RCC 7860 (cell line): ENCODE results near the gene VPS26A.
"Not testable (repeated sequence)": the region's sequence is repeated elsewhere in the genome, so short reads cannot be mapped to it uniquely, and the experiment has no call there.

Experiments used
- DNase-seq: peaks from one replicate; pipeline ENCODE4 v3.0.0-alpha.2; 2015; ENCODE audit warnings: low spot score
- FAIRE-seq: peaks from 2 replicates; lab custom pipeline; 2012; peaks lifted over from hg19 to GRCh38; lab: Jason Lieb, UNC

Gene VPS26A

GRCh38 chr10:69172241-69172982 lies 48.4 kb downstream of the VPS26A start:
- no peak for DNase-seq
- FAIRE-seq, result no peak

GRCh38 chr10:69175326-69175725 lies 51.3 kb downstream of the VPS26A start:
- not testable (repeated sequence) for DNase-seq, FAIRE-seq

- DNase-seq (no peak), FAIRE-seq (no peak)
Observed at GRCh38 chr10:69176823-69177222, 52.8 kb downstream of the VPS26A start.

- DNase-seq (no peak), FAIRE-seq (no peak)
Observed at GRCh38 chr10:69179089-69179742, 55.2 kb downstream of the VPS26A start.

GRCh38 chr10:69179743-69180524 lies 56.0 kb downstream of the VPS26A start, which contains the start of gene SUPV3L1:
SUPV3L1 (plus strand) TSS chr10:69180234; CDS start chr10:69180292, 58 bp downstream.
- FAIRE-seq, result peak; percentile 71
- peak; percentile 95 for DNase-seq

GRCh38 chr10:69180525-69181204 lies 56.7 kb downstream of the VPS26A start:
- FAIRE-seq, result no peak
- DNase-seq, result peak; percentile 34

- FAIRE-seq (no peak), DNase-seq (no peak)
Observed at GRCh38 chr10:69181433-69181832, 57.5 kb downstream of the VPS26A start.

- DNase-seq (no peak), FAIRE-seq (no peak)
Observed at GRCh38 chr10:69182005-69182404, 58.0 kb downstream of the VPS26A start.

GRCh38 chr10:69186524-69186923 lies 62.5 kb downstream of the VPS26A start:
- FAIRE-seq, result no peak

GRCh38 chr10:69201045-69201444 lies 77.1 kb downstream of the VPS26A start:
- DNase-seq (peak; percentile 38), FAIRE-seq (no peak)

More at GRCh38 chr10:69186524-69186923, 62.5 kb downstream of the VPS26A start:
- no peak for DNase-seq

- DNase-seq, result no peak
- no peak for FAIRE-seq
Observed at GRCh38 chr10:69202332-69202731, 78.4 kb downstream of the VPS26A start.

- DNase-seq, result no peak
- FAIRE-seq, result no peak
Observed at GRCh38 chr10:69208761-69209160, 84.8 kb downstream of the VPS26A start.

- no peak for FAIRE-seq
- no peak for DNase-seq
Observed at GRCh38 chr10:69209787-69210484, 86.0 kb downstream of the VPS26A start.

- no peak for DNase-seq
- FAIRE-seq, result no peak
Observed at GRCh38 chr10:69211104-69211503, 87.1 kb downstream of the VPS26A start.

GRCh38 chr10:69211524-69211923 lies 87.5 kb downstream of the VPS26A start:
- FAIRE-seq (no peak), DNase-seq (no peak)

GRCh38 chr10:69213591-69214311 lies 89.8 kb downstream of the VPS26A start:
- DNase-seq, result no peak
- no peak for FAIRE-seq

GRCh38 chr10:69214666-69215131 lies 90.7 kb downstream of the VPS26A start:
- no peak for DNase-seq
- FAIRE-seq, result no peak

GRCh38 chr10:69215405-69216171 lies 91.6 kb downstream of the VPS26A start:
- FAIRE-seq (no peak), DNase-seq (no peak)
